Retina (tissue), 1 donor: Measurements from ENCODE around the gene FGR.

Source experiments
- DNase-seq: peaks from one replicate; pipeline ENCODE4 v3.0.0-alpha.2; 2016

FGR gene

DNA sequence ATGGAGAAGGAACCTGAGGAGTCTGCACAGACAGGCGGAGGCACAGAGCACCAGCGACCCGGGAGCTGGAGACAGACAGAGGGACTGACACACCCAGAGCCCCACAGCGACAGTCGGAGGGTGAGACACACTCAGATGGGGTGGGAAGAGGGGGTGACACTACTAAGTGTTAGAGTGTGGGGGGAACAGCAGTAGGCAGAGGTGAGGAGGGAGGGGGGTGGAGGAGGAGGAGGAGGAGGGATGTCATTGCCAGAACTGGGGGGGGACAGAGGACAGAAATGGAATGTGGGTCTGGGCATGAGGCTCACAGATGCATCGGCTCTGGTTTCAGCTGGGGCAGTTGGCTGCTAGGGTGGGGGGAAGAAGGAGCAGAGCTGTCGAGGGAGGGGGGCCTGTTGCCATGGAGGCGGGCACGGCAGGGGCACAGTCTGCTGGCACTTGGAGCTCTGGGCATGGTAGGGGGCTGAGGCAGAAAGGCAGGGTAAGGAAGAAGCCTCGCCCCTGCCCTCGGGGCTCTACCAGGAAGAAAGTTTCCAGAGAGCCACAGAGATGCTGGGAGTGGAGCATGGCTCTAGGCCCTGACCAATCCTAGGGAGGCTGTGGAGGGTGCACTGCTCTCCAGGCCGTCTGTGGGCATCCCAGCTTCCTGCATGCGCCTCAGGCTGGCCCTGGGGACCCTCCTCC, 68.4 kb downstream of the FGR start:
- DNase-seq = no peak

DNA sequence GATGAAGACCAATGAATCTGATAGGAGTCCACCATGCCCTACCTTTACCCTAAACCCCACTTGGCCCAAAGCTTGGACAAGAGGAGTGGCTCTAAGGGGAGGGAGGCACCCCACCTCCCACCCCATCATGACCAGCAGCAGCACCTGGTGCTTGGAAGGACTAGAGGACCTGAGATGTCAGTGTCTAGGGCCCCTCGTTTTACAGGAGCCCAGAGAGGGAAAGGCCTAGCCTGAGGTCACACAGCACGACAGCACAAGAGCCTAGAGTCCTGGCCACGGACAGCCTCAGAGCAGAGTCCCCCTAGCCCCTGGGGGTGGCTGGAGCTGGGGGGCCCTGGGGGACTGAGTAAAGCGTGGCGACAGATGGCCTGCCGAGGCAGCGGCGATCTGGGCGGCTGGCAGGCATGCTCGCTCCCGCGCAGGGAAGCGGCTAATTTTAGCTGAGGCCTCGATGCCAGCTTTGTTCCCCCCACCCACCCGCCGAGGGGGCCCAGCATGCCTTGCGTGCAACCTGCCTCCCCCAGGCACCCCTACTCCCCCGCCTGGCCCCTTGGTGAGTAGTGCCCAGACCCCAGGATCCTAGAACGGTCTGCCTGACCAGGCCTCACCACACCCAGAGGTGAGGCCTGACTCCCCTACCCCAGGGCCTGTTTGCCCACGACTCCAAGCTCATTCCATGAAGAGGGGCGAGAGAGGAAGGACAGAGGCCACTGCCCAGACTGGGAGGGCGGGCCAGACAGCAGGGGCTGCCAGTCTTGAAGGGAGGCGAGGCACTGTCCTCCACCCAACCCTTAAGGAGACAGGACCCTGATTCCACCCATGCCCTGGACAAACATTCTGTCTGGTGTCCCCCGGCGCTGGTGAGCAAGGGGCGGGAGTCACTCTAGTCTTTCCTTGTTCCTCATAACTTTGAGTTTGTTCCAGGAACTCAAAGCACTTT, 70.0 kb downstream of the FGR start:
- no peak for DNase-seq

GRCh38 chr1:27563591-27564471, 71.2 kb downstream of the FGR start:
- DNase-seq = no peak

- DNase-seq = no peak
These were observed 71.7 kb downstream of the FGR start for GRCh38 chr1:27563341-27563590.

GRCh38 chr1:27562534-27563340, 72.2 kb downstream of the FGR start:
- peak; percentile 35 for DNase-seq
